ENCODE data around the gene SNAPC4.

The SNAPC4 gene

DNA sequence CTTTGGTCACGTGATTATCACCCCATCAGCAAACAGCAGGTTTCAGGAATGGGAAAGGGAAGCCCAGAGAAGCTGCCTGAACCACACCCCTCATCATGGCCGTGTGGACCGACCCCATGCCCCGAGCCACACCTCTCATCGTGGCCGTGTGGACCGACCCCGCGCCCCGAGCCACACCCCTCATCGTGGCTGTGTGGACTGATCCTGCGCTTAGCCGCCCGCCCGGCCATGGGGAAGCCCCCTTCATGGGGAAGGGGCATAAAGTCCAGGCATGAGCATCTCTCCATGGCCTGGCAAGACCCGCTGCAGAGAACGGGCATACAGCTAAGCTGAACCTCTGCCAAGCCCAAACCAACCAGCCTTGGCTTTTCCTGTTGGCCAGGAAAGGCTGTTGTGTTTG is 6.4 kb downstream of the SNAPC4 start:
- Histone ChIP-seq H3K27ac (no peak overlapping the region), H2AFZ (ENCODE audit: low read depth) (no peak overlapping the region), H3K4me1 (ENCODE audit: low read depth, poor library complexity, severe bottlenecking) (peaks cover 5% of the 10 kb centered on the region), H4K20me1 (ENCODE audit: insufficient read depth) (no peaks in the 10 kb centered on the region), H3K4me3 (IDR thresholded peaks at IDR 0.05; ENCODE audit: insufficient read depth, low read depth, low read length) (no peak overlapping the region), H3K4me2 (no peak overlapping the region), H3K9ac (no peak overlapping the region), H3K27me3 (ENCODE audit: insufficient read depth, low read depth) (no peaks in the 10 kb centered on the region), H3K36me3 (ENCODE audit: insufficient read depth) (peaks cover 4% of the 10 kb centered on the region; the same call in 1 of the 2 replicates), H3K79me2 (ENCODE audit: insufficient read depth, low read depth) (peaks cover 8% of the 10 kb centered on the region)
- TF ChIP-seq, protein P1, sequence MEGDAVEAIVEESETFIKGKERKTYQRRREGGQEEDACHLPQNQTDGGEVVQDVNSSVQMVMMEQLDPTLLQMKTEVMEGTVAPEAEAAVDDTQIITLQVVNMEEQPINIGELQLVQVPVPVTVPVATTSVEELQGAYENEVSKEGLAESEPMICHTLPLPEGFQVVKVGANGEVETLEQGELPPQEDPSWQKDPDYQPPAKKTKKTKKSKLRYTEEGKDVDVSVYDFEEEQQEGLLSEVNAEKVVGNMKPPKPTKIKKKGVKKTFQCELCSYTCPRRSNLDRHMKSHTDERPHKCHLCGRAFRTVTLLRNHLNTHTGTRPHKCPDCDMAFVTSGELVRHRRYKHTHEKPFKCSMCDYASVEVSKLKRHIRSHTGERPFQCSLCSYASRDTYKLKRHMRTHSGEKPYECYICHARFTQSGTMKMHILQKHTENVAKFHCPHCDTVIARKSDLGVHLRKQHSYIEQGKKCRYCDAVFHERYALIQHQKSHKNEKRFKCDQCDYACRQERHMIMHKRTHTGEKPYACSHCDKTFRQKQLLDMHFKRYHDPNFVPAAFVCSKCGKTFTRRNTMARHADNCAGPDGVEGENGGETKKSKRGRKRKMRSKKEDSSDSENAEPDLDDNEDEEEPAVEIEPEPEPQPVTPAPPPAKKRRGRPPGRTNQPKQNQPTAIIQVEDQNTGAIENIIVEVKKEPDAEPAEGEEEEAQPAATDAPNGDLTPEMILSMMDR (conservative IDR thresholded peaks at IDR 0.05; ENCODE audit: low read depth, low read length): no peak

DNA sequence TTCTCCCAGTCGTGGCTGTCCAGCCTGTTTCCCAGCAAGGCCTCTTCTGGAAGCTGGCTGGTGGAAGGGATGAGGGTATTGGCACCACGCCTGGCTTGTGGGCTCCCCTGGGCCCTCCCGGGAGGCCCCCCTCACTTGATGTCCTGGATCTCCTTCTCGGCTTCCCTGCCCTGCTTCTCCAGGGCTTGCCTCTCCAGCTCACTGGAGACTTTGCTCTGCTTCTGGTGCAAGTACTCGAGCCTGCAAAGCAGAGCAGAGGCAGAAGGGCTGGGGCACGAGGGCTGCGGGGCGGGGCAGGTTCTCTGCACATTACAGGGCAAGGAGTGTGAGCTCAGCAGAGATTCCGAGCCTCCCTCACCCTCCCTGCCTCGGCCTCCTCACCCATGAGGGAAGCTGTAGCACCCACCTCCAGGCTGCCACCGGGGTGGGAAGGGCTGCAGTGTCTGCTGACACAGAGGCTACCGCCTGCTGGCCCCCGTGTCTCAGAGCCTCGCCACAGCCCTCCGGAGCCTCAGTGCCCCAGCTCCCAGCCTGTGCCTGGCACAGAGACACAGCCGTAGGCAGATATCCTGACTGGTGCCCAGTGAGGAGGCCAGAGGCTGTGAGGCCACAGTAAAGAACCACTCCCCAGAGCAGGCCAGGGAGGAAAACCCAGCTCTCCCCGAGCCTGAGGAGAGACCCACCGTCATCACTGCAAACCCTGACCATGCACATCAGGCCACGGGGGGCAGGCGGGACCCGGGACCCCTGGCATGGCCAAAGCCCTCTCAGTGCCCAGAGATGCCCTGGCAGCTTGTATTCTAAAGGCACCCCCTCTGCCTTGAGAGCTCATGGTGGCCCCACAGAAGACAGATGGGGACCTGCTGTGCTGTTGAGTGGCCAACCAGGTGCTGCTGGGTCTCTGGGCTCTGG is 7.2 kb downstream of the SNAPC4 start:
- no peak overlapping the region for H3K4me2 ChIP-seq
- TF ChIP-seq, protein P1 (conservative IDR thresholded peaks at IDR 0.05; ENCODE audit: low read depth, low read length): no peak
- no peak overlapping the region for H3K27ac ChIP-seq
- H2AFZ ChIP-seq (ENCODE audit: low read depth): no peak overlapping the region
- no peak overlapping the region for H3K9ac ChIP-seq
- H3K36me3 ChIP-seq (ENCODE audit: insufficient read depth): peaks cover 4% of the 10 kb centered on the region; the same call in 1 of the 2 replicates
- no peaks in the 10 kb centered on the region for H4K20me1 ChIP-seq (ENCODE audit: insufficient read depth)
- H3K79me2 ChIP-seq (ENCODE audit: insufficient read depth, low read depth): peaks cover under 1% of the 10 kb centered on the region; the same call in 1 of the 2 replicates
- H3K27me3 ChIP-seq (ENCODE audit: insufficient read depth, low read depth): no peaks in the 10 kb centered on the region
- no peak overlapping the region for H3K4me3 ChIP-seq (IDR thresholded peaks at IDR 0.05; ENCODE audit: insufficient read depth, low read depth, low read length)
- H3K4me1 ChIP-seq (ENCODE audit: low read depth, poor library complexity, severe bottlenecking): no peaks in the 10 kb centered on the region

DNA sequence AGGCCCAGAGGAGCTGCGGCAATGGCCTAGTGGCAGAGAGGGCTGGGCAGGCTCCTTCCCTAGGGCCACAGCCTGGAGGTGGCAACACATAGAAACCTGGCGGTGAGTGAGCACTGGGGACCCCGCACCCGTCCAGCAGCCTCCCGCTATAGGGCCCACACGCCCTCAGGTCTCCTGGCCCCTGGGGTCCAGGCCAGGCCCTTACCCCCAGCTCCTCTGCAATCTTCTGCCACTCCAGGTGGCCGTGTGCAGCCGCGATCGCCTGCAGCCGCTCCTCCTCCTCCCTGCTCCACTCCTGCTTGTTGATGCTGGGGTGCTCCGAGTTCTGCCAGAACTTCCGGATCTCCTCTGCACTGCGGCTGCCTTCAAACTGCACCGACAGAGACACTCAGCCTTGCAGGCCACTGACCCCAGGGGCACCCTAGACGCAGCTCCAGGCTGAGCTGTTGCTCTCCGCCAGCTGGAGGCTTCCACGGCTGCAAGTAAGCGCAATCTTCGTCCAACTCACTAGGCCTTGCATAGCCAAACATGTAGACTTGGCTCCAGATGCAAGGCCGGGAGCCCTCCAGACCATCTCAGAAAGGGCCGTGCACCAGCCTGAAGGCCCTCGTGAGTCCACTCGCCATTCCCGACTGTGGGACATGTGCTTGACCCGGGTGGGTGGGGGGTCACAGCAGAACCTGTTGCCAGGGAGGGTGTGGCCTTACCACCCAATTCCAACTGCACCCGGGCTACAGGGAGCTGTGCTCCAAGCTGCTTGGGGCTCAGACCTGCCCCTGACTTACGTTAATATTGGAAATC is 8.0 kb downstream of the SNAPC4 start:
- H3K4me1 ChIP-seq (ENCODE audit: low read depth, poor library complexity, severe bottlenecking): no peaks in the 10 kb centered on the region
- TF ChIP-seq, protein P1 (conservative IDR thresholded peaks at IDR 0.05; ENCODE audit: low read depth, low read length): no peak
- no peaks in the 10 kb centered on the region for H3K79me2 ChIP-seq (ENCODE audit: insufficient read depth, low read depth)
- H3K27ac ChIP-seq: no peak overlapping the region
- no peaks in the 10 kb centered on the region for H4K20me1 ChIP-seq (ENCODE audit: insufficient read depth)
- H3K4me2 ChIP-seq: no peak overlapping the region
- no peak overlapping the region for H3K9ac ChIP-seq
- no peak overlapping the region for H3K4me3 ChIP-seq (IDR thresholded peaks at IDR 0.05; ENCODE audit: insufficient read depth, low read depth, low read length)
- no peak overlapping the region for H2AFZ ChIP-seq (ENCODE audit: low read depth)
- peaks cover 4% of the 10 kb centered on the region; the same call in 1 of the 2 replicates for H3K36me3 ChIP-seq (ENCODE audit: insufficient read depth)
- H3K27me3 ChIP-seq (ENCODE audit: insufficient read depth, low read depth): no peaks in the 10 kb centered on the region

DNA sequence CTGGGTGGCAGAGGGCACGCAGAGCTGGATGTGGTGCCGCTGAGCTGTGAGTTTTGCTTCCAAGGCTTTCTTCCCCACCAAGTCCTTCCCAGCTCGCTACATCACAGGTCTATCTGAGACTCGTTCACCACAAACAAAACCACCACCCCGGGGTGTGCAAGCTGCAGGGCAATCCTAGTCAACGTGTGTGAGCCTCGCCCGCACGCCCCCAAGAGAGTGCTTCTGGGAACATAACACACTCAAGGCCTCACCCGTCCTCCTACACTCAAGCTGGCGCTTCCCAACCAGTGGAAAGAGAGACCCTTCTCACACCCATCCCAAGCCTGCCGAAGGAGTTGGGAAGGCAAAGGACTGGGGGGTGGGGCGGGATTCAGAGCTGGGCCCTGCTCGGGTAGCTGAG is 10.6 kb downstream of the SNAPC4 start:
- TF ChIP-seq, protein P1 (conservative IDR thresholded peaks at IDR 0.05; ENCODE audit: low read depth, low read length): no peak
- no peak overlapping the region for H3K9ac ChIP-seq
- no peak overlapping the region for H3K4me3 ChIP-seq (IDR thresholded peaks at IDR 0.05; ENCODE audit: insufficient read depth, low read depth, low read length)
- no peaks in the 10 kb centered on the region for H4K20me1 ChIP-seq (ENCODE audit: insufficient read depth)
- H3K79me2 ChIP-seq (ENCODE audit: insufficient read depth, low read depth): no peaks in the 10 kb centered on the region
- 0 out of 2 replicates have a peak, but pooled peaks cover 4% of the 10 kb centered on the region for H3K36me3 ChIP-seq (ENCODE audit: insufficient read depth)
- H3K27ac ChIP-seq: no peak overlapping the region
- H3K4me1 ChIP-seq (ENCODE audit: low read depth, poor library complexity, severe bottlenecking): no peaks in the 10 kb centered on the region
- H3K4me2 ChIP-seq: no peak overlapping the region
- no peak overlapping the region for H2AFZ ChIP-seq (ENCODE audit: low read depth)
- no peaks in the 10 kb centered on the region for H3K27me3 ChIP-seq (ENCODE audit: insufficient read depth, low read depth)

Data from KMS-11 (cell line).